Thyroid gland (tissue), 4 donors: ENCODE data around the gene DTNB.

Source experiments
- CTCF ChIP-seq, 6 experiments: fragments of 200-600 bp in 3 of 6; fragments of 450-650 bp in 3 of 6; sonication (generic) in 3 of 6; IDR thresholded peaks; one replicate each; pipeline ENCODE4 v1.5.1; 2016 to 2019; ENCODE audit warnings: antibody characterized with exemption in 6 of 6, mild to moderate bottlenecking in 2 of 6, inconsistent platforms in 1 of 6, moderate library complexity in 1 of 6
- POLR2A ChIP-seq, 2 donors: fragments of 450-650 bp; IDR thresholded peaks; one replicate each; pipeline ENCODE4 v1.6.1; 2017; ENCODE audit warnings: antibody characterized with exemption in 2 of 2, mild to moderate bottlenecking in 2 of 2, moderate library complexity in 1 of 2

GRCh38 chr2:25374411-25374810, 299.0 kb downstream of the DTNB start:
- TF ChIP-seq POLR2A (IDR thresholded peaks at IDR 0.05) = no peak
- no peak for TF ChIP-seq CTCF (IDR thresholded peaks at IDR 0.05)
